HepG2 (cell line): ENCODE data around the gene SAYSD1. TPM values are rescaled to one million over a fixed set of nuclear protein-coding genes. Genes with fewer than 3 reads are reported as not detected.
A peak's percentile ranks its signal among the peaks of the same experiment; 100 is the strongest.

Source experiments
- CENPT ChIP-seq: sonication (generic); formaldehyde crosslinking; IDR thresholded peaks from 2 replicates; pipeline ENCODE4 v1.8.0; 2022; ENCODE audit warnings: low read depth, mild to moderate bottlenecking, moderate library complexity, missing genetic modification reagents
- DR1 ChIP-seq: sonication (generic); formaldehyde crosslinking; IDR thresholded peaks from 2 replicates; pipeline ENCODE4 v1.8.0; 2021; ENCODE audit warnings: mild to moderate bottlenecking, missing genetic modification reagents, inconsistent platforms
- ETV5 ChIP-seq: IDR thresholded peaks from 2 replicates; pipeline ENCODE4 v1.6.1; 2018; ENCODE audit warnings: missing biosample characterization, missing genetic modification reagents, inconsistent platforms, borderline replicate concordance
- HOXD1 ChIP-seq: sonication (generic); formaldehyde crosslinking; IDR thresholded peaks from 2 replicates; pipeline ENCODE4 v1.5.0; 2020; ENCODE audit warnings: missing genetic modification reagents
- IRF2 ChIP-seq: IDR thresholded peaks from 2 replicates; pipeline ENCODE4 v1.6.1; 2018; ENCODE audit warnings: missing genetic modification reagents, missing compliant biosample characterization
- LRRFIP1 ChIP-seq: sonication (generic); formaldehyde crosslinking; conservative IDR thresholded peaks from 2 replicates; pipeline ENCODE4 v1.4.0; 2020; ENCODE audit warnings: missing genetic modification reagents
- MAF1 ChIP-seq: sonication (generic); formaldehyde crosslinking; IDR thresholded peaks from 2 replicates; pipeline ENCODE4 v1.5.0; 2020; ENCODE audit warnings: missing genetic modification reagents, borderline replicate concordance
- MED8 ChIP-seq: sonication (generic); formaldehyde crosslinking; IDR thresholded peaks from 2 replicates; pipeline ENCODE4 v1.8.1; 2023; ENCODE audit warnings: mild to moderate bottlenecking, missing genetic modification reagents; ENCODE audit not compliant: insufficient replicate concordance
- MNT ChIP-seq: fragments of 450-650 bp; IDR thresholded peaks from 2 replicates; pipeline ENCODE4 v1.6.1; 2016
- NFYC ChIP-seq: IDR thresholded peaks from 2 replicates; pipeline ENCODE4 v1.6.1; 2016; ENCODE audit warnings: missing genetic modification reagents, missing compliant biosample characterization
- PHB2 ChIP-seq: fragments of 450-650 bp; IDR thresholded peaks from 2 replicates; pipeline ENCODE4 v1.6.1; 2018; ENCODE audit not compliant: partially characterized antibody
- POLR2AphosphoS2 ChIP-seq: IDR thresholded peaks from 2 replicates; pipeline ENCODE4 v1.6.1; 2011; ENCODE audit warnings: low read depth, low read length, improper control_type of control experiment
- THYN1 ChIP-seq: sonication (generic); formaldehyde crosslinking; IDR thresholded peaks from 2 replicates; pipeline ENCODE4 v1.8.1; 2023; ENCODE audit warnings: low read depth, mild to moderate bottlenecking, moderate library complexity, missing genetic modification reagents, borderline replicate concordance
- ZBTB37 ChIP-seq: sonication (generic); formaldehyde crosslinking; IDR thresholded peaks from 2 replicates; pipeline ENCODE4 v1.4.0; 2020; ENCODE audit warnings: mild to moderate bottlenecking, missing genetic modification reagents
- ZNF160 ChIP-seq: sonication (generic); formaldehyde crosslinking; IDR thresholded peaks from 2 replicates; pipeline ENCODE4 v1.8.0; 2022; ENCODE audit warnings: mild to moderate bottlenecking, inconsistent platforms, missing genetic modification reagents
- ZNF326 ChIP-seq: sonication (generic); formaldehyde crosslinking; IDR thresholded peaks from 2 replicates; pipeline ENCODE4 v1.4.0; 2020; ENCODE audit warnings: missing genetic modification reagents, borderline replicate concordance
- ZNF724P ChIP-seq: sonication (generic); formaldehyde crosslinking; IDR thresholded peaks from 2 replicates; pipeline ENCODE4 v1.8.0; 2022; ENCODE audit warnings: missing genetic modification reagents, borderline replicate concordance
- ZSCAN12 ChIP-seq: sonication (generic); formaldehyde crosslinking; IDR thresholded peaks from 2 replicates; pipeline ENCODE4 v1.9.0; 2021; ENCODE audit warnings: mild to moderate bottlenecking, missing genetic modification reagents
- ZSCAN21 ChIP-seq: sonication (generic); formaldehyde crosslinking; IDR thresholded peaks from 2 replicates; pipeline ENCODE4 v1.8.0; 2022; ENCODE audit warnings: mild to moderate bottlenecking, missing genetic modification reagents, moderate library complexity, borderline replicate concordance
- polyA plus RNA-seq, 8 experiments: library from polyadenylated mRNA; depleted of rRNA in 3 of 8; stranded (reverse) in 7 of 8; unstranded in 1 of 8; fragments of >200 nt; fragmentation: Illumina TruSeq in 4 of 8; extraction: Trizol in 4 of 8; gene quantifications; 2 replicates each; pipeline versions ENCODE4 v1.2.1 to v1.2.3, GENCODE V29; 2011 to 2016; ENCODE audit warnings: low read depth in 4 of 8, missing spikeins in 1 of 8, mixed read lengths in 1 of 8; ENCODE audit not compliant: insufficient read depth in 1 of 8
- total RNA-seq, 5 experiments: library from RNA; depleted of rRNA; stranded (reverse); fragments of >200 nt; fragmentation: Illumina TruSeq; extraction: Trizol; gene quantifications; 2 replicates each; pipeline ENCODE4 v1.2.3, GENCODE V29; 2016; ENCODE audit warnings: low read depth in 1 of 5
- TF ChIP-seq, protein P1 (sequence below): IDR thresholded peaks from 2 replicates; pipeline ENCODE4 v1.6.1; 2012; ENCODE audit warnings: low read length, improper control_type of control experiment

SAYSD1 gene
- total and polyA plus RNA-seq, 2 of the 13 experiments (the other 11 are each of a cell fraction or from before 2014, with no cell fraction given) = 10.1 to 16.0 TPM

DNA sequence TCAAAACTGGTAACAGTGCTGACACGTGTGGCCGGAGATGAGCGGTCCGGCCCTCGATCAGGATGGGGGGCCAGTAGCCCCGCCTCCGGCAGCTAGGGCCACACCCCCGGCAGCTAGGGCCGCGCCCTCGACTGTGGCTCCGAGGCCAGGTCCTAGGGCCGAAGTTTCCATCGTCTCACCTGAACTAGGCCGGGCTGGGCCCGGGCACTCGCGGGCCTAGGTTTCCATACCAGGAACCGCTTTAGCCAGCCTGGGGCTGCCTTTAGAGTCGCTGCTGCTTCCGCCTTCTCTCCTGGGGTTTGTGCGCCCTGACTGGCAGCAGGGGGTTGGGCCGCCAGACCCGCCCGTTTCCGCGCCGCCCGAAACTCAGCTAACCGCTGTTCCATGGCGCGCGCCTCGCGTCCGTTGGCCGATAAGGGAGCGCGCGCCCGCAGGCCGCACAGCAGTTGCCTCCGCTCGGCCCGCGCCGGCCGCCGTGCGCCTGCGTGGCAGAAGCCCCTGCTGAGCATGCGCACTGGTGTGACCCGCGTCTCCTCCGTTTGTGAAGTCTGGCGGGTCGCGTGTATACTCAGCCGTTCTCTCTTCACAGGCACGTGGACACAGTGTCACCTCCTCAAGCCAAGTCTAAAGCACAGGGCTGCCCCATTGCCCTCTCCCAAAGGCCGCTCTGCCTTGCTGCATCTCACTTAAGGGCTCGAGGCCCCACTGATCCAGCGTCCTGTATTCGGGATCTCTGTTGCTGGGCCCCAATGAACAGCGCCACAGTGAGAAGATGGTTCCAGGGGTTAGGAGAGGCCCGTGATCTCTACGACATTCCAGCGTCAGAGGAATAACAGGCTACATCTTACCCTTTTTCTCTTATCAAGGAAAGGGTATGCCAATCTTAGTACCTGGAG, at the start of gene SAYSD1 (continued):
- no peak for TF ChIP-seq THYN1 (CRISPR knock-in tag)
- no peak for TF ChIP-seq POLR2AphosphoS2
- no peak; the same call in 1 of the 2 replicates for TF ChIP-seq MAF1
- TF ChIP-seq ZNF160 (CRISPR knock-in tag) = peak; percentile 93; the same call in 1 of the 2 replicates
- TF ChIP-seq ZNF724P (CRISPR knock-in tag) = peak; percentile 99
- TF ChIP-seq LRRFIP1 (CRISPR knock-in tag) = no peak
- TF ChIP-seq NFYC (CRISPR knock-in tag) = peak; percentile 59
- TF ChIP-seq, protein P1, sequence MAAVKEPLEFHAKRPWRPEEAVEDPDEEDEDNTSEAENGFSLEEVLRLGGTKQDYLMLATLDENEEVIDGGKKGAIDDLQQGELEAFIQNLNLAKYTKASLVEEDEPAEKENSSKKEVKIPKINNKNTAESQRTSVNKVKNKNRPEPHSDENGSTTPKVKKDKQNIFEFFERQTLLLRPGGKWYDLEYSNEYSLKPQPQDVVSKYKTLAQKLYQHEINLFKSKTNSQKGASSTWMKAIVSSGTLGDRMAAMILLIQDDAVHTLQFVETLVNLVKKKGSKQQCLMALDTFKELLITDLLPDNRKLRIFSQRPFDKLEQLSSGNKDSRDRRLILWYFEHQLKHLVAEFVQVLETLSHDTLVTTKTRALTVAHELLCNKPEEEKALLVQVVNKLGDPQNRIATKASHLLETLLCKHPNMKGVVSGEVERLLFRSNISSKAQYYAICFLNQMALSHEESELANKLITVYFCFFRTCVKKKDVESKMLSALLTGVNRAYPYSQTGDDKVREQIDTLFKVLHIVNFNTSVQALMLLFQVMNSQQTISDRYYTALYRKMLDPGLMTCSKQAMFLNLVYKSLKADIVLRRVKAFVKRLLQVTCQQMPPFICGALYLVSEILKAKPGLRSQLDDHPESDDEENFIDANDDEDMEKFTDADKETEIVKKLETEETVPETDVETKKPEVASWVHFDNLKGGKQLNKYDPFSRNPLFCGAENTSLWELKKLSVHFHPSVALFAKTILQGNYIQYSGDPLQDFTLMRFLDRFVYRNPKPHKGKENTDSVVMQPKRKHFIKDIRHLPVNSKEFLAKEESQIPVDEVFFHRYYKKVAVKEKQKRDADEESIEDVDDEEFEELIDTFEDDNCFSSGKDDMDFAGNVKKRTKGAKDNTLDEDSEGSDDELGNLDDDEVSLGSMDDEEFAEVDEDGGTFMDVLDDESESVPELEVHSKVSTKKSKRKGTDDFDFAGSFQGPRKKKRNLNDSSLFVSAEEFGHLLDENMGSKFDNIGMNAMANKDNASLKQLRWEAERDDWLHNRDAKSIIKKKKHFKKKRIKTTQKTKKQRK = no peak
- TF ChIP-seq ZSCAN21 = peak; percentile 99
- 0 out of 2 replicates have a peak, but pooled peaks have one; percentile 12 for TF ChIP-seq ETV5
- no peak; the same call in 1 of the 2 replicates for TF ChIP-seq ZBTB37 (CRISPR knock-in tag)
- peak; percentile 97 for TF ChIP-seq ZSCAN12 (CRISPR knock-in tag)
- TF ChIP-seq CENPT (CRISPR knock-in tag) = peak; percentile 96
- TF ChIP-seq MNT = no peak; the same call in 1 of the 2 replicates
- no peak for TF ChIP-seq MED8 (CRISPR knock-in tag)
- TF ChIP-seq PHB2 = no peak
- TF ChIP-seq DR1 (CRISPR knock-in tag) = peak; percentile 86; the same call in 1 of the 2 replicates
- TF ChIP-seq IRF2 = peak; percentile 67
- TF ChIP-seq HOXD1 (CRISPR knock-in tag) = peak; percentile 59; the same call in 1 of the 2 replicates
- no peak for TF ChIP-seq ZNF326 (CRISPR knock-in tag)
